ENCODE results near the gene UBL7.
A peak's percentile ranks its signal among the peaks of the same experiment; 100 is the strongest.

UBL7 gene

GRCh38 chr15:74438206-74438605 is 22.8 kb downstream of the UBL7 start:
- no peak for DNase-seq

- DNase-seq, result no peak
These were observed 26.5 kb downstream of the UBL7 start for GRCh38 chr15:74434263-74435136.

GRCh38 chr15:74433592-74434262 is 27.2 kb downstream of the UBL7 start, which contains the start of gene SEMA7A:
TSS of gene SEMA7A (minus strand) at chr15:74433958. CDS start at chr15:74433918, 40 bp downstream.
- DNase-seq, result peak; percentile 71 to 82

GRCh38 chr15:74432968-74433591 is 27.9 kb downstream of the UBL7 start:
- DNase-seq, result no peak

DNA sequence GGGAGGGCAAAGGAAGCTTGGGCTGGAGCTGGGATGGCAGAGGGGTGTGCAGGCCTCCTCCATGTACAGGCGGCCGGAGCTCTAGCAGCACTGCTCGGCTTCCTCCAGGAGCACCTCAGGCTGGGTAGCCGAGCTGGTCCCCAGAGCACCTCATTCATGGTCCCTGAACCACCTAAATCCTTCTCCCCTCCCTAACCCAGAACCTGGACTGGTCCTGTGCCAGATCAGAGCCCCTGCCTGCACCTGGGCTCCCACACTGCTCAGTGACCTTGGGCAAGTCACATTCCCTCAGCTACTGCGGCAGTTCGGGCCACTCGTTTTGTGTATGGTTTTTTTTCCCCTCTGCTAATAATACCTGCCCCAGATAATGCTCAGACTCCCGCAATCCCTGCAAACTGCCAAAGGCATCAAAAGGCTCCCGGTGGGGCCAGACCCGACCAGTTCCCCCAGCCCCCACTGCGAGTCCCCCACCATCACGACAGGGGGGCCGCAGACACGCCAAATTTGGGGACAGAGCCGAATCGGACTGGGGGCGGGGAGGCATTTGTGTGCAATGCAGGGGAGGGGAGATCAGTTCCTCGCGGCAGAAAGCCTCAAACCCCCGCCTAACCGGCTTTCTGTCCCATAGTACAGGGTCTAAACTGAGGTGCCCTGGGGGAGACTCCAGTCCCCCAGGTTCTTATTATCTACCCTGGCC is 28.5 kb downstream of the UBL7 start:
- DNase-seq, result peak in 1 of 2 donors; percentile 17

- DNase-seq, result peak in 1 of 2 donors; percentile 29
These were observed 29.3 kb downstream of the UBL7 start for GRCh38 chr15:74431645-74432044.

- DNase-seq, result no peak
These were observed 29.8 kb downstream of the UBL7 start for GRCh38 chr15:74431116-74431515.

- peak in 1 of 2 donors; percentile 16 for DNase-seq
These were observed 30.4 kb downstream of the UBL7 start for GRCh38 chr15:74430510-74430951.

DNA sequence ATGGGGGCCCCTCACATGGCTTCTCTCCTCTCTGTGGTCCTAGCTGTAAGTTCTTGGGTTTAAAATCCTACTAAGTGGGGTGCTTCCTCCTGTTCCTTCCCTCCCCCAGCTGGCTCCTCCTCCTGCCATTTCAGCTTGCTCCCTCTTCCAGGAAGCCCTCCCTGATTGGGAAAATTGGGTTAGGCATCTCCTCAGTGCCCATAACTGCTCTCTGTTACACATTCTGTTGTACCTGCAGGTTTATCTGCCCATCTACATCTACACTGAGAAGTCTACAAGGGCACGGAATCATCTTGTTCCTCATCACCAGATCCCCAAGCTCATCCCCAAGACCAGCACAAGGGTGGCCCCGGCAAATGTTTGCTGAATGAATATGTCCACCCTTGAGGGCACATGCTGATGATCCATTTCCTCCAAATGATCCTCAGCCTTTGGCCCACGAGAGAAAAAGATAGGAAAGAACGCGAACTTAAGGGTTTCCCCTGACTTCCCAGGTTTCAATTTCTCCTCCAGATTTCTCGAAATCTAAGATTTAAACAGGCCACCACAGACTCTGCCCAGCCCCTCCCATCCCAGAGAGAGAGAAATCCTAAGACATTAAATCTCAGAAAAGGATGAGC is 31.1 kb downstream of the UBL7 start:
- no peak for DNase-seq

DNA sequence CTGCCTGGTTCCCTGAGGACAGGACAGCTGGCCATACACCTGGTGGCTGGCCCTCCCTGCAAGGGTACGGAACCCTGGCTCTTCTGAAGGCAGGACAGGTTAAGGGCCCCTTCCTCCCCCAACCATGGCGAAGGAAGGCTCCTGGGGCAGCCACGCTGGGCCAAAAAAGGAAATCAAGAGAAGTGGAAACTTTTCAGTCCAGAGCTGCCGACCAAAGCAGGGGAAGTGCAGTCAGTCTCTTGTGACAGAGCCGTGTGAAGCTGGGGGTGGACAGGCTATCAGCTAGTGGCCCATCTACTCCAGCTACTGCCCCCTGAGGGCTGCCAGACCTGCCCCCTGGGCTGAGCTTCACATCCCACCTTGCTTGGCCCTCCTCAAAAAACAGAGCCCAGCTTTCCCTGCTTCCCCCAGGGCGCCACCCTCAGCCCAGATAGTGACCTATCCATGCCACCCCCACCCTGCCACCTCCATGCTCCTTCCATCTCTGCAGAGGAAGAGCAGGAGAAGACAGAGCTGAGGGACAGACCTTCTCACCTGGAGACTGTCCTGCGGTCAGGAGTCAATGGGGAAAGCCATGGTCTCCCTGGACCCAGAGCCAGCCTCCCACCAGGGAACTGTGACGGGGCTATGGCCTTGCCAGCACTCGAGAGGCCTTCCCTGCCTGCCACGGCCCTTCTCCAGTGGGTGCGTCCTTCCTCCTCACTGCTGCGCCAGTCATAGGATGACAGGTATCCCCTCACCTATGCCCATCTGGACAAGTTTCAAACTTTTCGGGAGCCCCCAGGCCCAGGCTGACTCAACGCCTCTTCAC is 31.8 kb downstream of the UBL7 start:
- DNase-seq, result no peak

DNA sequence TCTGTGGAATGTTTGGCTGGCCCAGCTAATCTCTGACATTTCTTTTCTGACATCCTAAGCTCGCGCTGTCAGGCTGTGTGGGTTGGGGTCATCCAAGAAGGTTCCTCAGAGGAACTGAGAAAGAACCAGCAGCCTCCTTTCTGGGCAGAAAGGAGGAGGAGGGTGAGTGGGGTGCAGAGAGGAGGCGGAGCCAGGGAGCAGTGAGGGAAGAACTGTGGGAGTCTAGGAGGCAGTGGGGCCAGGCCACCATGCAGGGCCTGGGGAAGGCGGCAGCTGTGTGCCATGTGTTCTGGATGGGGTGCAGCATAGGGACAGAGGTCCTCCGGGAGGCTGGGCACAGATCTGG is 32.5 kb downstream of the UBL7 start:
- DNase-seq, result no peak

DNA sequence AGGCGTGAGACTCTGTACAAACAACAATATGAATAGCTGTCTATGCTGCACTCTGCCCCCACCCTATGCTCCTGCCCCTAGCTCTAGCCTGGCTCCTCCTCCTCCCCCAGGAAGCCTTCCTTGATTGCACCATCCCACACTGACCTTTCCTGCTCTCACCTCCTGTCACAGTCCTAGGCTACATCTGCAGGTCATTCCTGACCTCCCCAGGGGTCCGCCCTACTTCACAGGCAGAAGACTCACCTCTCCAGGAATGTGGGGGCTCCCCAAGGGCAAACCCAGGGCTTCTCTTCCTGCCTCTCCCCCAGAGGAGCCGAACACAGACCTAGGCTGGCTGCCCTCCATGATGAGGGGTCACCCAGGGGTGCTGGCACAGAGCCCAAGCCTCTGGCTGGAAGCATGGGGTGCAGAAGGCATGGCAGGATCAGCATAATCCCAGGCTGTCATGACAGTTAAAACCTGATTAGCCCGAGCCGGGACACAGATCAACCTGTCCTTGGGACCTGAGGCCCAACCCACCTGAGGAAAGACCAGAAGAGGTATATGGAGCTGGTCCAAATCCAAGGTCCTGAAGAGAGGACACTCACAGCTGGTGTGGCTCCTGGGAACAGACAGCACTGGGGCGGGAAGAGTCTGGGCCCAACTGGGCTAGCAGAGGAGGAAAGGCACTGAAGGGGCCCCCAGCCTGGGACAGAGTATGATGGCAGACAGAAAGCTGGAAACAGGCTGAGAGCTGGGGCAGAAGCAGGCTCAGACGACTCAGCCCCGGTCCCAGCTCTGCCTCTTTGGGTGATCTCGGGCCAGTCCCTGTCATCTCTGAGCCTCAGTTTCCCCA is 33.1 kb downstream of the UBL7 start:
- no peak for DNase-seq

- DNase-seq, result no peak
These were observed 34.3 kb downstream of the UBL7 start for GRCh38 chr15:74426404-74427281.

DNA sequence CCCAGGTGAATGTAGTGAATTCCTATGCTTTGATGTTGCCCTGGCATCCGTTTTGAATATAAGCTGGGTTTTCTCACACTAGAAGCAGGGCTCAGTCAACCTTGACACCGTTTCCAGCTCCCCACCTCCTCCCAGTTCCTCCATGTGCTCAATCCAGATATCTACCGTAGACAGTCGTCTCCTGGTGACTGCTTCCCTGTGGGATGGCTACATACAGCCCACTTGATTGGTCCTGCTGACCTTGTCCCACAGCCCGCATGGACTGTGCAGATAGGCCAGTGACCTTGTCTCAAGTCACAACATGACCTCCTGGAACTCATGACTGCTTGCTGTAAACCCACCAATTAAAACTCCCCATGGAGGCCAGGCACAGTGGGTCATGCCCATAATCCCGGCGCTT is 35.3 kb downstream of the UBL7 start:
- peak in 1 of 2 donors; percentile 1 for DNase-seq

- no peak for DNase-seq
These were observed 35.9 kb downstream of the UBL7 start for GRCh38 chr15:74424901-74425528.

- peak in 1 of 2 donors; percentile 17 for DNase-seq
These were observed 37.3 kb downstream of the UBL7 start for GRCh38 chr15:74423431-74424257.

DNA sequence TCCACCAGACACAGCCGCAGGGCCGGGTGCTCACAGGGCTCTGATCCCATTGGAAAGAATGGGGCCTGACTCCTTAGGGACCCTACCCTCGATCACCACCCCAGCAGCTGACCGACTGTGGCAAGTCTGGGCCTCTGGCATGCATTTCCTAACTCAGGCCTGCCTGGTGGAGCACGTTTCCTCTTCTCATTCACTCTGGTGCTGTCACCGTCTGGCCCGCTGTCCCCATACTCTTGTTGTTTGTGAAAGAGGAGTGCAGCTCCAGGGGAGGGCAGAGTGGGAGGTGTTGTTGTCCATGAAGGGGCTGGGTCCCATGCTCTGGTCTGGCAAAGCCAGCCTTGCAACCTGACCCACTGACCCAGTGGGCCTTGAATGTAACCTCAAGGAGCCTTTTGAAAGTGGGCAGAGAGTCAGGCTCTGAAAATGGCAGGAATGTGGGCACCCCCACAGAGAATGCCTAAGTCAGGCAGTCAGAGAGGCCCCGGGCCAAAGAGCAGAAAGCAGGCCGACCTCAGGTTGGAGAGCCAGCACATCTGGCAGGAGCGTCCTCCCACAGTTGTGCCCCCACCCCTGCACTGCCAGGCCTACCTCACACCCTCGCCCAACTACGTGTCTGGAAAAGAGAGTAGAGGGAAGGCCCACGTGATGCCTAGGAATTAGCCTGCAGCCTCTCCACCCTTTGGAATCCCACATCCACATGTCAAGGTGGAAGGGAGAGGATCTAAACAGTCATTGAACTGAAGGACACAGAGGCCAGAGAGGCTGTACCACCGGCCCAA is 38.1 kb downstream of the UBL7 start:
- no peak for DNase-seq

Data from activated CD4-positive, alpha-beta T cell treated with anti-CD3 and anti-CD28 coated beads for 4 hours (primary cell).